Measurements from ENCODE around the gene PADI4.

GRCh38 chr1:17278996-17279830 lies 28.8 kb upstream of the PADI4 start:
- no peak for TF ChIP-seq CTCF (IDR thresholded peaks at IDR 0.05)
- no peak for TF ChIP-seq POLR2AphosphoS5 (IDR thresholded peaks at IDR 0.05)
- no peak for TF ChIP-seq EP300 (IDR thresholded peaks at IDR 0.05)
- no peak for TF ChIP-seq POLR2A (IDR thresholded peaks at IDR 0.05)
